Astrocyte of the cerebellum (primary cell): Measurements from ENCODE around the gene INS.

Source experiments
- DNase-seq: peaks from one replicate; pipeline ENCODE4 v3.0.0-alpha.2; 2011; ENCODE audit warnings: low read depth
- H3K4me3 ChIP-seq: 2 replicates; pipeline ENCODE4 v1.5.1; 2011; ENCODE audit warnings: mild to moderate bottlenecking, low read depth, low read length, moderate library complexity
- in situ Hi-C: cut with HindIII; loops from 2 replicates; pipeline ENCODE4 v1.10.0; 2017; ENCODE audit warnings: low sequenced_read_pairs
- TF ChIP-seq, protein P1 (sequence below): IDR thresholded peaks from 2 replicates; pipeline ENCODE4 v1.5.1; 2012; ENCODE audit warnings: low read length, low read depth, moderate library complexity, mild to moderate bottlenecking; ENCODE audit errors: missing control alignments

The INS gene

GRCh38 chr11:2155511-2155910, 5.5 kb downstream of the INS start:
- in situ Hi-C loops = no loop called here
- TF ChIP-seq, protein P1, sequence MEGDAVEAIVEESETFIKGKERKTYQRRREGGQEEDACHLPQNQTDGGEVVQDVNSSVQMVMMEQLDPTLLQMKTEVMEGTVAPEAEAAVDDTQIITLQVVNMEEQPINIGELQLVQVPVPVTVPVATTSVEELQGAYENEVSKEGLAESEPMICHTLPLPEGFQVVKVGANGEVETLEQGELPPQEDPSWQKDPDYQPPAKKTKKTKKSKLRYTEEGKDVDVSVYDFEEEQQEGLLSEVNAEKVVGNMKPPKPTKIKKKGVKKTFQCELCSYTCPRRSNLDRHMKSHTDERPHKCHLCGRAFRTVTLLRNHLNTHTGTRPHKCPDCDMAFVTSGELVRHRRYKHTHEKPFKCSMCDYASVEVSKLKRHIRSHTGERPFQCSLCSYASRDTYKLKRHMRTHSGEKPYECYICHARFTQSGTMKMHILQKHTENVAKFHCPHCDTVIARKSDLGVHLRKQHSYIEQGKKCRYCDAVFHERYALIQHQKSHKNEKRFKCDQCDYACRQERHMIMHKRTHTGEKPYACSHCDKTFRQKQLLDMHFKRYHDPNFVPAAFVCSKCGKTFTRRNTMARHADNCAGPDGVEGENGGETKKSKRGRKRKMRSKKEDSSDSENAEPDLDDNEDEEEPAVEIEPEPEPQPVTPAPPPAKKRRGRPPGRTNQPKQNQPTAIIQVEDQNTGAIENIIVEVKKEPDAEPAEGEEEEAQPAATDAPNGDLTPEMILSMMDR = no peak
- DNase-seq = no peak
- H3K4me3 ChIP-seq = no peak overlapping the region

DNA sequence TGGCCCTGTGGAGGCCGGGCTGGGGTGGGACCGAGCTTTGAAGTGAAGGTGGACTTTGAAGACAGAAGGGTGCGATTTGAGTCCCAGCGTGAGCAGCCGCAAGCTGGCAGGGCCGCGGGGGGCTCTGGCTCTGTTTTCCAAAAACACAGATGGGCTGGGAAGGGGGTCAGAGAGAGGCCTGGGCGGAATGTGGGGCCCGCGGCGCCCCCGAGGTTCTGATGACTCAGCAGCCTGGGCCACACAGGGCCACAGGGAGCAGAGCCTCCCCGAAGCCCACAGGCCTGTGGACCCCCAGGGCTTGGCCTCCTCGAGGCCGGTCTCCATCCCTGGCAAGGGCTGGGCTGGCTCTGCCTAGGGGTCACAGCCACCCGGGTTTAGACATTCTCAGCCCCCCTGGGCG, 6.1 kb downstream of the INS start:
- TF ChIP-seq, protein P1 = no peak
- in situ Hi-C loops = loop anchor here (5.0 kb wide), 1 partner anchor 78 kb away; no protein-coding TSS in a partner anchor
- DNase-seq = no peak
- H3K4me3 ChIP-seq = no peak overlapping the region

- in situ Hi-C loops = loop anchor here (5.0 kb wide), 1 partner anchor 77 kb away; no protein-coding TSS in a partner anchor
- TF ChIP-seq, protein P1 = no peak
- H3K4me3 ChIP-seq = no peak overlapping the region
- DNase-seq = no peak
These were observed 6.8 kb downstream of the INS start for GRCh38 chr11:2154195-2154585.

DNA sequence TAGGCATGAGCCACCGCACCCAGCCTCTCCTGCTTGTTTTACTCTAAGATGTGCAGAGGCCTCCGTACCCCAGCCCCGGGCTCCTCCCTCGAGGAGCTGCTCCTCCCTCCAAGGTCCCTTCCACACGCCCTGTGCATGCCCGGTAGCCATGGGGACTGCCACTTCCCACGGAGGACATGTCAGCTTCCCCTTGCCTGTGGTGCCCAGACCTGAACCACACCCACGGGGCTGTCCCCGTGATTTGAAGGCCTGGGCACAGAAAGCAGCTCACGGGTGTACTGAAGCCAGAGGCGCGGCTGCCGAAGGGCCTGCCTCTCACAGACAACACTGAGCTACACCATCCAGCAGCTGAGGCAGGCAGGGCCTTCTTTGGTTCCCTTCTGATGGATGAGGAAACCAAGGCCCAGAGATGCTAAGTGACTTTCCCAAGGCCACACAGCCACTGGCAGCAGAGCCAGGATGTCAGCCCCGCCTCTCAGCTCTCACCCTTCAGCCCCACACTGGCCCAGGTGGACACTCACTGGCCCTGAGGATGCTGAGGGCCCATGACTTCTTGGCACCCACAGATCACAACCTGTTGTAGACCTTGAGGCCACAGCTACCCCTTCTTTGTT, 7.3 kb downstream of the INS start:
- TF ChIP-seq, protein P1 = no peak
- in situ Hi-C loops = loop anchor here (5.0 kb wide), 1 partner anchor 76 kb away; no protein-coding TSS in a partner anchor
- DNase-seq = no peak
- H3K4me3 ChIP-seq = no peak overlapping the region

DNA sequence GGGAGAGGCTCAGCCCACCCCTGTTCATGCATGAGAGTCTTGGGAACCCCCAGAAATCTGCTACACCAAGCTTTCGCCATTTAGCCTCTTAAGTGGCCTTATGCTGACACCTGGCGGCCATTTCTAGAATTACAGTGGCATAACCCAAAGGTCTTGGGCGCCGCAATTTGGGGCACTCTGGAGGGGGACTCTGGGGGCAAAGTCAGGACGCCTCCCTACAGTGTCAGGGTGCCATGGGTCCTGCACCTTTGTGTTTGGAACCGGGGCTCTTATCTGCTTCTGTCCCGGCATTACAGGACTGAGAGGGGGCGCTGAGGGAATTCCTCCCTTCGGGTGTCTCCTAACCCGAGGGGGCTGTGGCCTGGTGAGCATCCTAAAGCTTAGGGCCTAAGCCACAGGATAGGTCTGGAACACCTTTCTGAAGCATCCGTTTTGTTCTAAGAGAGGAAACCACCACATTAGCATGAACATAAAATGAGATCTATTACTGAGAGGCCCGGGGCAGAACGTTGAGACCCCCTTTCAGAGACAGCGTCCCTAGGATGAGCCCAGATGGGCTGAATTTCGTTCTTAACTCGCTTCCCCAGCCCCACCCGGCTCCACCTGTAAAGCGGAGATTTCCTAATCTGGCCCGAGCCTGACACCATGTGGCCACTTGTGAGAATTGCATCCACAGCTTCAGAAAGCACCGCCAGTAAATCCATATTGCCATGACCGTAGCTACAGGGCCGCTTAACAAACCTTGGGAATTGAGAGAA, 9.3 kb downstream of the INS start:
- TF ChIP-seq, protein P1 = peak; percentile 77
- peak; percentile 53 for DNase-seq
- in situ Hi-C loops = loop anchor here (5.0 kb wide), 1 partner anchor 74 kb away; no protein-coding TSS in a partner anchor
- H3K4me3 ChIP-seq = no peak overlapping the region

- in situ Hi-C loops = loop anchor here (5.0 kb wide), 1 partner anchor 73 kb away; no protein-coding TSS in a partner anchor
These were observed 10.9 kb downstream of the INS start for GRCh38 chr11:2149864-2150847.

More at GRCh38 chr11:2149864-2150847, 10.9 kb downstream of the INS start:
- TF ChIP-seq, protein P1 = peak; percentile 81
- H3K4me3 ChIP-seq = no peak overlapping the region
- DNase-seq = peak; percentile 72
